ENCODE results near the gene TRIM56.

TRIM56 gene

GRCh38 chr7:101094376-101094775, 9.1 kb downstream of the TRIM56 start:
- TF ChIP-seq POLR2AphosphoS5 (IDR thresholded peaks at IDR 0.05; ENCODE audit: low read depth) (no peak), CTCF (IDR thresholded peaks at IDR 0.05; ENCODE audit: insufficient read depth, low read length) (no peak), GABPA (IDR thresholded peaks at IDR 0.05; ENCODE audit: low read depth) (no peak), SPI1 (IDR thresholded peaks at IDR 0.05; ENCODE audit: borderline replicate concordance, low read depth) (no peak), REST (IDR thresholded peaks at IDR 0.05; ENCODE audit: insufficient replicate concordance, low read depth) (no peak)
- no peaks in the 10 kb centered on the region for H3K27me3 ChIP-seq (ENCODE audit: insufficient read depth, poor library complexity, severe bottlenecking)
- H3K4me3 ChIP-seq (replicated peaks; ENCODE audit: insufficient read depth, low read length): no peak overlapping the region
- H3K27ac ChIP-seq (replicated peaks): no peak overlapping the region
- DNase-seq (ENCODE audit: low read depth in 1 of 2, low spot score in 1 of 2): no peak

GRCh38 chr7:101094791-101095375, 9.6 kb downstream of the TRIM56 start:
- no peak overlapping the region for H3K4me3 ChIP-seq (replicated peaks; ENCODE audit: insufficient read depth, low read length)
- H3K27me3 ChIP-seq (ENCODE audit: insufficient read depth, poor library complexity, severe bottlenecking): no peaks in the 10 kb centered on the region
- H3K27ac ChIP-seq (replicated peaks): no peak overlapping the region
- TF ChIP-seq GABPA (IDR thresholded peaks at IDR 0.05; ENCODE audit: low read depth) (no peak), CTCF (IDR thresholded peaks at IDR 0.05; ENCODE audit: insufficient read depth, low read length) (peak; percentile 86), SPI1 (IDR thresholded peaks at IDR 0.05; ENCODE audit: borderline replicate concordance, low read depth) (no peak)
- peak; percentile 35 to 42 for DNase-seq (ENCODE audit: low read depth in 1 of 2, low spot score in 1 of 2)

- H3K4me3 ChIP-seq (replicated peaks; ENCODE audit: insufficient read depth, low read length): no peak overlapping the region
- H3K27ac ChIP-seq (replicated peaks): no peak overlapping the region
These were observed 11.2 kb downstream of the TRIM56 start for GRCh38 chr7:101096331-101096956.

More at GRCh38 chr7:101096331-101096956, 11.2 kb downstream of the TRIM56 start:
- TF ChIP-seq CTCF (IDR thresholded peaks at IDR 0.05; ENCODE audit: insufficient read depth, low read length): no peak
- no peak for TF ChIP-seq GABPA (IDR thresholded peaks at IDR 0.05; ENCODE audit: low read depth)
- no peak for TF ChIP-seq POLR2AphosphoS5 (IDR thresholded peaks at IDR 0.05; ENCODE audit: low read depth)
- TF ChIP-seq REST (IDR thresholded peaks at IDR 0.05; ENCODE audit: insufficient replicate concordance, low read depth): no peak
- TF ChIP-seq SPI1 (IDR thresholded peaks at IDR 0.05; ENCODE audit: borderline replicate concordance, low read depth): no peak
- H3K27me3 ChIP-seq (ENCODE audit: insufficient read depth, poor library complexity, severe bottlenecking): no peaks in the 10 kb centered on the region
- no peak for DNase-seq (ENCODE audit: low read depth in 1 of 2, low spot score in 1 of 2)

All from HL-60 (cell line).